Endothelial cell of umbilical vein (primary cell): ENCODE data around the gene ADGRG1. TPM values are rescaled to one million over a fixed set of nuclear protein-coding genes. Genes with fewer than 3 reads are reported as not detected.

Source experiments
- BruUV-seq: library from RNA; stranded (reverse); fragments of 400-500 nt; replicated peaks from 2 replicates; lab custom pipeline; 2021; lab: Mats Ljungman, UMichigan
- CTCF ChIA-PET: fragments of 300-600, 350-600 bp; sonication (Branson Sonifier 250); formaldehyde crosslinking; loops from one replicate; lab custom pipeline; 2021; ENCODE audit warnings: antibody characterized with exemption, inconsistent platforms; lab: Charles Lee
- POLR2A ChIA-PET: fragments of 300-600, 350-600 bp; sonication (Branson Sonifier 250); formaldehyde crosslinking; loops from one replicate; lab custom pipeline; 2021; ENCODE audit warnings: antibody characterized with exemption, inconsistent platforms; lab: Charles Lee
- DNase-seq: peaks from one replicate; pipeline ENCODE4 v3.0.0-alpha.2; 2011; ENCODE audit warnings: low read depth, low spot score
- FAIRE-seq: peaks from 2 replicates; lab custom pipeline; 2011; peaks lifted over from hg19 to GRCh38; lab: Jason Lieb, UNC
- H2AFZ ChIP-seq: 2 replicates; pipeline ENCODE4 v1.6.0; 2012; ENCODE audit warnings: low read depth, low read length, control low read depth, inconsistent platforms
- H3K27ac ChIP-seq: 2 replicates; pipeline ENCODE4 v1.5.1; 2011; ENCODE audit warnings: low read depth, mild to moderate bottlenecking, control low read depth, low read length, moderate library complexity; ENCODE audit not compliant: insufficient read depth
- H3K27me3 ChIP-seq, 2 experiments: 2 replicates each; pipeline versions ENCODE4 v1.6.0 to v1.6.1; 2011; ENCODE audit warnings: low read length in 2 of 2, mixed read lengths in 1 of 2; ENCODE audit not compliant: control insufficient read depth in 2 of 2, insufficient read depth in 2 of 2
- H3K36me3 ChIP-seq, 2 experiments: 2 replicates in 1 of 2; 3 replicates in 1 of 2; pipeline ENCODE4 v1.5.1; 2011; ENCODE audit warnings: low read length in 2 of 2, mild to moderate bottlenecking in 1 of 2, moderate library complexity in 1 of 2; ENCODE audit not compliant: control insufficient read depth in 2 of 2, insufficient read depth in 2 of 2; ENCODE audit errors: extremely low read depth in 1 of 2
- H3K4me1 ChIP-seq: 3 replicates; pipeline ENCODE4 v1.5.1; 2011; ENCODE audit warnings: mild to moderate bottlenecking, low read length; ENCODE audit not compliant: control insufficient read depth, insufficient read depth; ENCODE audit errors: extremely low read depth
- H3K4me2 ChIP-seq: 2 replicates; pipeline ENCODE4 v1.6.1; 2011; ENCODE audit warnings: low read length, control low read depth, mixed read lengths; ENCODE audit not compliant: insufficient read depth
- H3K4me3 ChIP-seq, 3 experiments: fragments of 200-600 bp in 1 of 3; sonication (generic), shearing (Covaris generic) in 1 of 3; replicated peaks in 1 of 3; 2 replicates each; pipeline ENCODE4 v1.5.1; 2011 to 2016; ENCODE audit warnings: control low read depth in 3 of 3, low read length in 3 of 3, mild to moderate bottlenecking in 2 of 3, inconsistent platforms in 1 of 3, low read depth in 1 of 3, moderate library complexity in 1 of 3; ENCODE audit not compliant: insufficient read depth in 1 of 3
- H3K79me2 ChIP-seq: 2 replicates; pipeline ENCODE4 v1.6.0; 2012; ENCODE audit warnings: low read length, inconsistent platforms; ENCODE audit not compliant: control insufficient read depth, insufficient read depth
- H3K9ac ChIP-seq: replicated peaks from 2 replicates; pipeline ENCODE3; 2011; ENCODE audit warnings: low read length, control low read depth; ENCODE audit not compliant: insufficient read depth; ENCODE audit errors: extremely low read depth
- H3K9me1 ChIP-seq: replicated peaks from 3 replicates; pipeline ENCODE4 v1.6.0; 2011; ENCODE audit warnings: mild to moderate bottlenecking, low read length; ENCODE audit not compliant: control insufficient read depth, insufficient read depth; ENCODE audit errors: extremely low read depth
- H3K9me3 ChIP-seq: replicated peaks from 2 replicates; pipeline ENCODE4 v1.5.1; 2012; ENCODE audit warnings: low read length, inconsistent platforms; ENCODE audit not compliant: control insufficient read depth, insufficient read depth
- H4K20me1 ChIP-seq: replicated peaks from 2 replicates; pipeline ENCODE3; 2011; ENCODE audit warnings: mild to moderate bottlenecking, low read length; ENCODE audit not compliant: control insufficient read depth, insufficient read depth; ENCODE audit errors: extremely low read depth
- CTCF ChIP-seq, 2 donors: IDR thresholded peaks; 1 replicate in 1 of 2; 2 replicates in 1 of 2; pipeline ENCODE4 v1.5.1; 2011; ENCODE audit warnings: low read length in 2 of 2, mild to moderate bottlenecking in 2 of 2, moderate library complexity in 2 of 2, control low read depth in 1 of 2, inconsistent platforms in 1 of 2, low read depth in 1 of 2; ENCODE audit not compliant: insufficient read depth in 1 of 2; ENCODE audit errors: extremely low read depth in 1 of 2
- EZH2 ChIP-seq: IDR thresholded peaks from 2 replicates; pipeline ENCODE4 v1.6.1; 2012; ENCODE audit warnings: borderline replicate concordance, low read depth, mild to moderate bottlenecking, moderate library complexity, low read length, inconsistent platforms; ENCODE audit not compliant: severe bottlenecking
- FOS ChIP-seq: IDR thresholded peaks from 2 replicates; pipeline ENCODE4 v1.6.1; 2011; ENCODE audit warnings: mild to moderate bottlenecking, low read length, moderate library complexity, borderline replicate concordance; ENCODE audit not compliant: insufficient read depth
- GATA2 ChIP-seq: IDR thresholded peaks from 2 replicates; pipeline ENCODE4 v1.7.0; 2011; ENCODE audit warnings: low read depth, mild to moderate bottlenecking, moderate library complexity, mixed read lengths, low read length; ENCODE audit not compliant: insufficient read length, insufficient read depth
- JUN ChIP-seq: IDR thresholded peaks from 2 replicates; pipeline ENCODE4 v1.6.1; 2011; ENCODE audit warnings: borderline replicate concordance, low read depth; ENCODE audit not compliant: insufficient read length, insufficient read depth
- POLR2AphosphoS5 ChIP-seq: IDR thresholded peaks from 2 replicates; pipeline ENCODE4 v1.6.1; 2012; ENCODE audit warnings: low read depth, mild to moderate bottlenecking, control low read depth, low read length, moderate library complexity; ENCODE audit not compliant: insufficient read depth
- dilution Hi-C: fragments of 300-500 bp; cut with MboI; formaldehyde crosslinking; loops from one replicate; pipeline ENCODE4 v1.15.0; 2019; ENCODE audit warnings: low sequenced_read_pairs; ENCODE audit not compliant: extremely low pct_ligation_motif_present
- intact Hi-C: fragments of 100-400 bp; cut with micrococcal nuclease; formaldehyde crosslinking; loops from one replicate; pipeline ENCODE4 v1.10.0; 2022
- polyA plus RNA-seq, 4 experiments: library from polyadenylated mRNA; depleted of rRNA in 3 of 4; stranded (reverse) in 3 of 4; unstranded in 1 of 4; fragments of >200 nt; gene quantifications; 2 replicates each; pipeline versions ENCODE4 v1.2.1 to v1.2.3, GENCODE V29; 2011 to 2012; ENCODE audit warnings: missing spikeins in 1 of 4
- total RNA-seq: library from RNA; stranded (reverse); gene quantifications from 2 replicates; pipeline ENCODE4 v1.2.3, GENCODE V29; 2021

Gene ADGRG1
- total and polyA plus RNA-seq, 2 donors (not counting 3 experiments of a cell fraction or from before 2014, with no cell fraction given): 45.6 to 92.5 TPM

- no TSS peak for BruUV-seq
- H3K9me1 ChIP-seq: no peaks in the 10 kb centered on the region
- no peaks in the 10 kb centered on the region for H3K4me1 ChIP-seq
- H4K20me1 ChIP-seq: no peaks in the 10 kb centered on the region
- intact Hi-C loops: no loop called here
- H3K4me2 ChIP-seq: peak within 1 kb of the TSS; percentile 57
- TF ChIP-seq EZH2: no peak
- FAIRE-seq (peak; percentile 87), DNase-seq (peak; percentile 65)
- peaks cover 2 to 5% of the 10 kb centered on the region in 2 experiments for H3K27me3 ChIP-seq
- no peaks in the 10 kb centered on the region for H3K9me3 ChIP-seq
- ChIA-PET CTCF (interaction anchor here (0.6 to 1.0 kb wide), 2 partner anchors 27 to 167 kb away, joined by 3 read pairs; no protein-coding TSS in a partner anchor), POLR2A (no interaction called here)
- dilution Hi-C loops: no loop called here
- no peaks in the 10 kb centered on the region for H3K79me2 ChIP-seq
- H3K9ac ChIP-seq: no peak within 1 kb of the TSS
- peak within 1 kb of the TSS in 2 of 3 experiments; percentile 17 to 21 for H3K4me3 ChIP-seq
- no peaks in the 10 kb centered on the region for H3K36me3 ChIP-seq
- no peak within 1 kb of the TSS for H3K27ac ChIP-seq
- H2AFZ ChIP-seq: peak within 1 kb of the TSS; percentile 83
Measured at GRCh38 chr16:57694725-57695679, 66.6 kb downstream of the ADGRG1 start, which contains the start of gene DRC7. Gene DRC7, plus strand, starts transcription at chr16:57694806. Its CDS starts 3,144 bp downstream, at chr16:57697950.

GRCh38 chr16:57695680-57696069, 67.2 kb downstream of the ADGRG1 start:
- FAIRE-seq (no peak), DNase-seq (no peak)
- no TSS peak for BruUV-seq
- H3K4me3 ChIP-seq: no peak overlapping the region
- H4K20me1 ChIP-seq: no peaks in the 10 kb centered on the region
- H3K27ac ChIP-seq: no peak overlapping the region
- H3K9me1 ChIP-seq: no peaks in the 10 kb centered on the region
- H2AFZ ChIP-seq: no peak overlapping the region
- POLR2A ChIA-PET: no interaction called here
- intact Hi-C loops (no loop called here), dilution Hi-C loops (no loop called here)
- peaks cover 2 to 5% of the 10 kb centered on the region in 2 experiments for H3K27me3 ChIP-seq
- H3K79me2 ChIP-seq: no peaks in the 10 kb centered on the region
- H3K4me1 ChIP-seq: no peaks in the 10 kb centered on the region
- H3K9ac ChIP-seq: no peak overlapping the region
- H3K36me3 ChIP-seq: no peaks in the 10 kb centered on the region
- H3K4me2 ChIP-seq: no peak overlapping the region
- no peaks in the 10 kb centered on the region for H3K9me3 ChIP-seq
- CTCF ChIA-PET: no interaction called here
- TF ChIP-seq GATA2 (no peak), JUN (no peak), POLR2AphosphoS5 (no peak), FOS (no peak), CTCF (IDR thresholded peaks at IDR 0.05; ENCODE audit: extremely low read depth in 1 of 2, insufficient read depth in 1 of 2, low read depth in 1 of 2, low read length in 2 of 2) (no peak)
